Upper lobe of right lung (tissue), 1 donor: ENCODE data around the gene MMP28. TPM values are rescaled to one million over a fixed set of nuclear protein-coding genes. Genes with fewer than 3 reads are reported as not detected.

Experiments
- ATAC-seq: fragments of 200-7000 bp; cut with Tn5 transposase; one replicate; pipeline ENCODE4 v1.9.1; 2020; ENCODE audit warnings: mild to moderate bottlenecking, moderate library complexity
- DNase-seq: peaks from one replicate; pipeline ENCODE4 v3.0.0-alpha.2; 2020
- H3K27ac ChIP-seq: fragments of 200-600 bp; one replicate; pipeline ENCODE4 v1.8.0; 2022
- H3K27me3 ChIP-seq: fragments of 200-600 bp; one replicate; pipeline ENCODE4 v1.8.0; 2022; ENCODE audit warnings: mild to moderate bottlenecking
- H3K36me3 ChIP-seq: fragments of 200-600 bp; one replicate; pipeline ENCODE4 v1.8.0; 2022
- H3K4me1 ChIP-seq: fragments of 200-600 bp; one replicate; pipeline ENCODE4 v1.8.0; 2022
- H3K4me3 ChIP-seq: fragments of 200-600 bp; one replicate; pipeline ENCODE4 v1.8.0; 2022; ENCODE audit warnings: mild to moderate bottlenecking
- H3K9me3 ChIP-seq: fragments of 200-600 bp; one replicate; pipeline ENCODE4 v1.8.0; 2022
- intact Hi-C: fragments of 100-400 bp; cut with DNase I; formaldehyde crosslinking; loops from one replicate; pipeline ENCODE4 v1.11.0; 2022
- total RNA-seq: library from RNA; stranded (reverse); fragmentation: NEBNext Ultra II Directional; extraction: Animal tissue kit (Norgen Biotek cat#: 25700); gene quantifications from one replicate; pipeline ENCODE4 v1.2.1, GENCODE V29; 2021
- TF ChIP-seq, protein P1 (sequence below): fragments of 200-600 bp; IDR thresholded peaks from one replicate; pipeline ENCODE4 v1.8.0; 2022; ENCODE audit warnings: antibody characterized with exemption
- donor health status: DM: no; HTN: yes; CAD: no; lungs with severe emphysema.

The MMP28 gene
- total RNA-seq, 1 donor from 2014 or later: 55.6 TPM

DNA sequence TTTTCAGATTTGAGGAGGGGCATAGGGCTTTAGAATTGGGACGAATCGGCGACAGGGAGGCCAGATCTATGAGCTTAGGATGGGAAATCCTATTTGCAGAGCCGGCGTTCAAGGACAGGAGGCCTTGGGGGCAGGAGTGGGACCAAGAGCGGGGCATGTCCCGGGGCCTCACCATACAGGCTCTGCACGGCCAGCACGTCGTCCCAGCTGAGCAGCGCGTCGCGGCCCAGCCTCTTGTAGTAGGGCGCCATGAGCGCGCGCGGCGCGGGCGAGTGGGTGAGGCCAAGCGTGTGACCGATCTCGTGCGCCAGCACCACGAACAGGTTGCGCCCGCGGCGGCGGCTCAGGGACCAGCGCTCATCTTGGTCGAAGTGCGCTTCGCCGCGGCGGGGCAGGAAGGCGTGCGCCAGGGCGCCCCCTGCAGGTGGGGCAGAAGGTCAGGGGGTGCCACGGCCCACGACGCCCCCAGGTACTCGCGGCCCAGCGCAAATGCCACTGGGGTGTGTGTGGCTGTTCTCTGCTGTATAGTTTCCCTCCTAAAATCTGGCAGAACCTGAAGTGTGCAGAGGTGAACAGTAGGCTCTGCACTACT lies 25.4 kb downstream of the MMP28 start:
- Histone ChIP-seq H3K4me1 (peaks cover 16% of the 10 kb centered on the region), H3K27me3 (no peaks in the 10 kb centered on the region), H3K36me3 (no peaks in the 10 kb centered on the region), H3K4me3 (no peak overlapping the region), H3K9me3 (no peaks in the 10 kb centered on the region), H3K27ac (no peak overlapping the region)
- no peak for ATAC-seq
- DNase-seq: no peak
- intact Hi-C loops: loop anchor here (5.0 kb wide), 1 partner anchor 37 kb away; the partner anchor contains the start of gene TAF15
- TF ChIP-seq, protein P1, sequence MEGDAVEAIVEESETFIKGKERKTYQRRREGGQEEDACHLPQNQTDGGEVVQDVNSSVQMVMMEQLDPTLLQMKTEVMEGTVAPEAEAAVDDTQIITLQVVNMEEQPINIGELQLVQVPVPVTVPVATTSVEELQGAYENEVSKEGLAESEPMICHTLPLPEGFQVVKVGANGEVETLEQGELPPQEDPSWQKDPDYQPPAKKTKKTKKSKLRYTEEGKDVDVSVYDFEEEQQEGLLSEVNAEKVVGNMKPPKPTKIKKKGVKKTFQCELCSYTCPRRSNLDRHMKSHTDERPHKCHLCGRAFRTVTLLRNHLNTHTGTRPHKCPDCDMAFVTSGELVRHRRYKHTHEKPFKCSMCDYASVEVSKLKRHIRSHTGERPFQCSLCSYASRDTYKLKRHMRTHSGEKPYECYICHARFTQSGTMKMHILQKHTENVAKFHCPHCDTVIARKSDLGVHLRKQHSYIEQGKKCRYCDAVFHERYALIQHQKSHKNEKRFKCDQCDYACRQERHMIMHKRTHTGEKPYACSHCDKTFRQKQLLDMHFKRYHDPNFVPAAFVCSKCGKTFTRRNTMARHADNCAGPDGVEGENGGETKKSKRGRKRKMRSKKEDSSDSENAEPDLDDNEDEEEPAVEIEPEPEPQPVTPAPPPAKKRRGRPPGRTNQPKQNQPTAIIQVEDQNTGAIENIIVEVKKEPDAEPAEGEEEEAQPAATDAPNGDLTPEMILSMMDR: peak; percentile 15

- Histone ChIP-seq H3K36me3 (no peaks in the 10 kb centered on the region), H3K27me3 (no peaks in the 10 kb centered on the region), H3K27ac (no peak overlapping the region), H3K4me3 (no peak overlapping the region), H3K9me3 (no peaks in the 10 kb centered on the region), H3K4me1 (peaks cover 9% of the 10 kb centered on the region)
- no peak for ATAC-seq
- intact Hi-C loops: loop anchor here (5.0 kb wide), 1 partner anchor 39 kb away; the partner anchor contains the start of gene TAF15
- TF ChIP-seq, protein P1: no peak
- DNase-seq: no peak
Observed at GRCh38 chr17:35768797-35769196, 26.6 kb downstream of the MMP28 start.

DNA sequence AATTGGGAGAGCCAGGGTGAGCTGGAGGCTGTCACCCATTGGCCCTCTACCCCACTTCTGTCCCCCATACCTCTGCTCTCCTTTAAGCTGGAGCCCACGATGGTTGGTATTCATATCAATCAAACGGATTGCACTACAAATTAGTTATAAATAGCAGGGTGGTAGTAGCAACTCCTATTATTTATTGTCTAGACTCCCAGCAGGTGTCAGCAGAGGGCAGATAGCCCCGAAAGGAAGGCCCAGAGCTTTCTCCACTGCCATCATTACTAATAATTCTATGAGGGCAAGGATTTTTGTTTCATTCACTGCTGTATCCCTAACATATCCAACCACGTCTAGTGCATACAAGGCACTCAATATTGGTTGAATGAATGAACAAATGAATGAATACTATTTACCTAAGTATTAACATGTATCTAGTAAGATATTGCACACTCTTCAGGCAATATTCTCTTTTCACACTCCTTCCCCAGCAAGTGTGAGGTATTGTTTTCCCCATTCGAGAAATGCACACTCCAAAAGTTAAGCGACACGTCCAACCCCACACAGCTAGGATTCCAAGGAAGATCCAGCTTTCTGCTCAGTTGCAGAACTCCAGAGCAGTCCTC lies 28.4 kb downstream of the MMP28 start:
- H3K27me3 ChIP-seq: no peaks in the 10 kb centered on the region
- peak; percentile 9 for ATAC-seq
- H3K4me3 ChIP-seq: no peak overlapping the region
- peaks cover 5% of the 10 kb centered on the region for H3K4me1 ChIP-seq
- no peaks in the 10 kb centered on the region for H3K36me3 ChIP-seq
- no peak overlapping the region for H3K27ac ChIP-seq
- DNase-seq: no peak
- TF ChIP-seq, protein P1: peak; percentile 62
- intact Hi-C loops: loop anchor here (5.0 kb wide), 1 partner anchor 40 kb away; the partner anchor contains the start of gene TAF15
- H3K9me3 ChIP-seq: no peaks in the 10 kb centered on the region

GRCh38 chr17:35766489-35766877 lies 29.0 kb downstream of the MMP28 start:
- no peak overlapping the region for H3K27ac ChIP-seq
- intact Hi-C loops: loop anchor here (5.0 kb wide), 1 partner anchor 41 kb away; the partner anchor contains the start of gene TAF15
- TF ChIP-seq, protein P1: no peak
- no peak overlapping the region for H3K4me3 ChIP-seq
- no peaks in the 10 kb centered on the region for H3K27me3 ChIP-seq
- no peak for DNase-seq
- H3K4me1 ChIP-seq: peaks cover 5% of the 10 kb centered on the region
- H3K9me3 ChIP-seq: no peaks in the 10 kb centered on the region
- no peaks in the 10 kb centered on the region for H3K36me3 ChIP-seq
- no peak for ATAC-seq

DNA sequence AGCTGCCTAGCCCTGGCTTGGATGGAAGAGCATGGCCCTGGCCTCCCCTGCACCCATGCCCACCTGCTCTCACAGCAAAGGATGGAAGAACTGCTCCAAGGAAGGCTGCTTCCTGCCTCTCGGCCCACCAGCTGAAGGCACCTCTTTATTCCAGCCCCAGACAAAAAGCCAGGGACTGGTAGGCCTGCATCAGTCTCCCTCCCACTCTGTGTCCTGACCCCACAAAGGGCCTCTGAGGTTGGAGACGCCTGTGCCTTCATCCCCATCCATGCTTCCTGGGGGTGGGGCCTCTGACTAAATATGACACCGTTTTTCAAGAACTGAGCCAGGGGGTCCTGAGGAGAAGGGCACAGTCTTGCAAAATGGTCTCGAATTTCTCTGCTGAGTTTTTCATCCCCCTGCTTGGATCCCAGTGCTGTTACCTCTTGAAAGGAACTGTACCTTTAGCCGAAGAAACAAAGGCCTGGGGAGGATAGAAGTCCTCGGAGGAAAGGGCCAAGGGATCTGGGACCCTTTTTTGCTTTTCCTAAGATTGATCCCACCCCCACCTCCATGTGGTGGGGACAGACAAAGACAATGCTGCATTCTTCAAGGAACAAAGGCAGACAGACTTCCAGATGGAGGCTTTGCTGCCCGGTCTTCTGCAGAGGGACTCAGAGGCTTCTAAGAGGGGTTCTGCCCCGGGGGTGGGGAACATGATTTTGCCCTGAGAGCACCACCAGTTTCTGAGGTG lies 29.5 kb downstream of the MMP28 start:
- no peaks in the 10 kb centered on the region for H3K36me3 ChIP-seq
- peaks cover 5% of the 10 kb centered on the region for H3K4me1 ChIP-seq
- ATAC-seq: no peak
- H3K27me3 ChIP-seq: no peaks in the 10 kb centered on the region
- H3K27ac ChIP-seq: no peak overlapping the region
- H3K4me3 ChIP-seq: no peak overlapping the region
- TF ChIP-seq, protein P1: no peak
- H3K9me3 ChIP-seq: no peaks in the 10 kb centered on the region
- intact Hi-C loops: loop anchor here (5.0 kb wide), 1 partner anchor 41 kb away; the partner anchor contains the start of gene TAF15
- DNase-seq: no peak
